ENCODE measurements around the gene CD53. TPM values are rescaled to one million over a fixed set of nuclear protein-coding genes. Genes with fewer than 3 reads are reported as not detected.
A peak's percentile ranks its signal among the peaks of the same experiment; 100 is the strongest.
"Not testable (repeated sequence)": the region's sequence is repeated elsewhere in the genome, so short reads cannot be mapped to it uniquely, and the experiment has no call there.

The CD53 gene
- 100 to 1,000 TPM; 190 to 194 TPM for total RNA-seq
- 1,104 TPM for polyA plus RNA-seq

- Histone ChIP-seq H3K27me3 (ENCODE audit: insufficient read depth, low read length, poor library complexity, severe bottlenecking) (no peaks in the 10 kb centered on the region), H3K9me3 (ENCODE audit: low read length) (no peaks in the 10 kb centered on the region), H3K4me3 (ENCODE audit: low read length) (peak within 1 kb of the TSS; percentile 94), H3K36me3 (ENCODE audit: insufficient read depth, low read length) (peaks cover 4% of the 10 kb centered on the region), H3K4me1 (ENCODE audit: insufficient read depth, low read length) (peaks cover 45% of the 10 kb centered on the region), H3K27ac (ENCODE audit: low read depth, low read length) (peak within 1 kb of the TSS; percentile 95)
- H3K4me1 Mint-ChIP-seq = peaks cover 59 to 64% (median 60%) of the 10 kb centered on the region in 3 donors
- POLR2A ChIA-PET = interaction anchor here (1.0 to 2.4 kb wide), 8 partner anchors 8 to 91 kb away, joined by 3 to 13 read pairs (median 4); partner anchors contain the start of gene LRIF1
- CTCF ChIA-PET = interaction anchor here (0.7 to 1.9 kb wide), 6 partner anchors 17 to 92 kb away, joined by 3 to 6 read pairs (median 3); partner anchors contain the start of gene LRIF1
- peak within 1 kb of the TSS; percentile 94 to 99 (median 98) for H3K27ac Mint-ChIP-seq
- peaks cover 9 to 42% (median 11%) of the 10 kb centered on the region in 3 donors for H3K36me3 Mint-ChIP-seq
- peaks cover 0 to 1% (median 0%) of the 10 kb centered on the region in 5 donors for H3K9me3 Mint-ChIP-seq
- peak; percentile 26 to 84 (median 72) for DNase-seq
- peak within 1 kb of the TSS; percentile 97 to 99 (median 99) for H3K4me3 Mint-ChIP-seq
- H3K27me3 Mint-ChIP-seq = no peaks in the 10 kb centered on the region
Observed at GRCh38 chr1:110872745-110873720, at the start of gene CD53. CD53 (plus strand) TSS chr1:110873148; CDS start chr1:110891409, 18,261 bp downstream.

- Histone ChIP-seq H3K4me3 (ENCODE audit: low read length) (no peak overlapping the region), H3K4me1 (ENCODE audit: insufficient read depth, low read length) (no peaks in the 10 kb centered on the region), H3K9me3 (ENCODE audit: low read length) (no peaks in the 10 kb centered on the region), H3K27ac (ENCODE audit: low read depth, low read length) (no peak overlapping the region), H3K27me3 (ENCODE audit: insufficient read depth, low read length, poor library complexity, severe bottlenecking) (no peaks in the 10 kb centered on the region), H3K36me3 (ENCODE audit: insufficient read depth, low read length) (no peaks in the 10 kb centered on the region)
- CTCF ChIA-PET = interaction anchor here (1.2 to 1.3 kb wide), 2 partner anchors 37 to 41 kb away, joined by 4 to 5 read pairs; no protein-coding TSS in a partner anchor
- peaks cover 0 to 4% (median 0%) of the 10 kb centered on the region in 5 donors for H3K9me3 Mint-ChIP-seq
- peaks cover 0 to 7% of the 10 kb centered on the region in 2 donors for H3K27me3 Mint-ChIP-seq
- POLR2A ChIA-PET = no interaction called here
- no peaks in the 10 kb centered on the region for H3K4me1 Mint-ChIP-seq
- no peak for DNase-seq
- H3K27ac Mint-ChIP-seq = no peak overlapping the region
- peaks cover 0 to 12% (median 0%) of the 10 kb centered on the region in 3 donors for H3K36me3 Mint-ChIP-seq
- no peak overlapping the region for H3K4me3 Mint-ChIP-seq
Observed at GRCh38 chr1:110824192-110824591, 48.8 kb upstream of the CD53 start.

- Histone ChIP-seq H3K27ac (ENCODE audit: low read depth, low read length) (no peak overlapping the region), H3K4me3 (ENCODE audit: low read length) (no peak overlapping the region), H3K9me3 (ENCODE audit: low read length) (no peaks in the 10 kb centered on the region), H3K36me3 (ENCODE audit: insufficient read depth, low read length) (no peaks in the 10 kb centered on the region), H3K27me3 (ENCODE audit: insufficient read depth, low read length, poor library complexity, severe bottlenecking) (no peaks in the 10 kb centered on the region), H3K4me1 (ENCODE audit: insufficient read depth, low read length) (no peaks in the 10 kb centered on the region)
- POLR2A ChIA-PET = interaction anchor here (0.9 to 2.0 kb wide), 2 partner anchors 43 to 134 kb away, joined by 3 to 8 read pairs; no protein-coding TSS in a partner anchor
- Mint-ChIP-seq H3K27me3 (peaks cover 4 to 11% of the 10 kb centered on the region in 2 donors), H3K9me3 (peaks cover 0 to 3% (median 0%) of the 10 kb centered on the region in 5 donors), H3K4me3 (no peak overlapping the region), H3K27ac (no peak overlapping the region), H3K4me1 (peaks cover 6 to 9% (median 7%) of the 10 kb centered on the region in 3 donors), H3K36me3 (peaks cover 0 to 3% (median 3%) of the 10 kb centered on the region in 3 donors)
- CTCF ChIA-PET = interaction anchor here (0.6 to 3.4 kb wide), 11 partner anchors 15 to 275 kb away, joined by 3 to 29 read pairs (median 4); no protein-coding TSS in a partner anchor
- DNase-seq = peak in 3 of 5 donors; percentile 45 to 53 (median 49)
Observed at GRCh38 chr1:110829955-110830553, 42.9 kb upstream of the CD53 start.

DNA sequence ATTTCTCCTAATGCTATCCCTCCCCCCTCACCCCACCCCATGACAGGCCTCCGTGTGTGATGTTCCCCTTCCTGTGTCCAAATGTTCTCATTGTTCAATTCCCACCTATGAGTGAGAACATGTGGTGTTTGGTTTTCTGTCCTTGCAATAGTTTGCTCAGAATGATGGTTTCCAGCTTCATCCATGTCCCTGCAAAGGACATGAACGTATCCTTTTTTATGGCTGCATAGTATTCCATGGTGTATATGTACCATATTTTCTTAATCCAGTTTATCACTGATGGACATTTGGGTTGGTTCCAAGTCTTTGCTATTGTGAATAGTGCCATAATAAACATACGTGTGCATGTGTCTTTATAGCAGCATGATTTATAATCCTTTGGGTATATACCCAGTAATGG lies 39.2 kb upstream of the CD53 start:
- H3K9me3 ChIP-seq (ENCODE audit: low read length); H3K4me1 ChIP-seq (ENCODE audit: insufficient read depth, low read length); H3K27me3 ChIP-seq (ENCODE audit: insufficient read depth, low read length, poor library complexity, severe bottlenecking); H3K4me3 Mint-ChIP-seq; H3K27ac Mint-ChIP-seq; H3K36me3 Mint-ChIP-seq; H3K27ac ChIP-seq (ENCODE audit: low read depth, low read length); H3K36me3 ChIP-seq (ENCODE audit: insufficient read depth, low read length); DNase-seq; H3K4me3 ChIP-seq (ENCODE audit: low read length); H3K9me3 Mint-ChIP-seq; POLR2A ChIA-PET: not testable (repeated sequence)
- Mint-ChIP-seq H3K27me3 (peaks cover 8 to 17% of the 10 kb centered on the region in 2 donors), H3K4me1 (peaks cover 7 to 15% (median 8%) of the 10 kb centered on the region in 3 donors)
- CTCF ChIA-PET = interaction anchor here (0.8 kb wide), 1 partner anchor 158 kb away, joined by 3 read pairs; no protein-coding TSS in a partner anchor

- ChIA-PET POLR2A (interaction anchor here (0.6 kb wide), 1 partner anchor 10 kb away, joined by 4 read pairs; no protein-coding TSS in a partner anchor), CTCF (interaction anchor here (1.3 kb wide), 1 partner anchor 18 kb away, joined by 4 read pairs; no protein-coding TSS in a partner anchor)
- Histone ChIP-seq H3K4me1 (ENCODE audit: insufficient read depth, low read length) (no peaks in the 10 kb centered on the region), H3K36me3 (ENCODE audit: insufficient read depth, low read length) (no peaks in the 10 kb centered on the region), H3K27ac (ENCODE audit: low read depth, low read length) (no peak overlapping the region), H3K27me3 (ENCODE audit: insufficient read depth, low read length, poor library complexity, severe bottlenecking) (no peaks in the 10 kb centered on the region), H3K9me3 (ENCODE audit: low read length) (no peaks in the 10 kb centered on the region), H3K4me3 (ENCODE audit: low read length) (no peak overlapping the region)
- Mint-ChIP-seq H3K4me3 (no peak overlapping the region), H3K36me3 (peaks cover 0 to 13% (median 0%) of the 10 kb centered on the region in 3 donors), H3K4me1 (peaks cover 0 to 3% (median 0%) of the 10 kb centered on the region in 3 donors), H3K9me3 (no peaks in the 10 kb centered on the region), H3K27ac (no peak overlapping the region), H3K27me3 (peaks cover 5 to 11% of the 10 kb centered on the region in 2 donors)
- no peak for DNase-seq
Observed at GRCh38 chr1:110846861-110847260, 26.1 kb upstream of the CD53 start.

DNA sequence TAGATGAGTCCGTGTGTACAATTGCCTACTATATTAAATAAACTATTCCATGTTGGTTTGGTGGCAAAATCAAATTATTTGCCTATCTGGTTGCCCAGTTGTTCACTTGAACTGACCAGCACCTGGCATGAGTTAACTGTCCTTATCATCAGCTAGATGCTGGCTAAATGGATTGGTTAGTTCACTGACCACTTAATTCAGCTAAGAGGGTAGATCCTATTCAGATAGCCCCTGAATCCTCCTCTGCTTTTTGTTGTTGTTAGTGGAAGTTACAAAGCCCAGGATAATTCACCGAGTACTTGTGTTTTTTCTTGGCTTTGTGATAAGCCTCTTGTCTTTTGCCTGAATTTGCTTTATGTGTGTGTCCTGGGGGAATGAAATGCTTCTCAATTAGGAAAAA lies 22.8 kb upstream of the CD53 start:
- no peak for DNase-seq
- Histone ChIP-seq H3K27ac (ENCODE audit: low read depth, low read length) (no peak overlapping the region), H3K27me3 (ENCODE audit: insufficient read depth, low read length, poor library complexity, severe bottlenecking) (no peaks in the 10 kb centered on the region), H3K4me3 (ENCODE audit: low read length) (no peak overlapping the region), H3K4me1 (ENCODE audit: insufficient read depth, low read length) (no peaks in the 10 kb centered on the region), H3K9me3 (ENCODE audit: low read length) (no peaks in the 10 kb centered on the region), H3K36me3 (ENCODE audit: insufficient read depth, low read length) (no peaks in the 10 kb centered on the region)
- peaks cover 0 to 3% (median 0%) of the 10 kb centered on the region in 3 donors for H3K4me1 Mint-ChIP-seq
- ChIA-PET CTCF (interaction anchor here (1.3 kb wide), 1 partner anchor 63 kb away, joined by 4 read pairs; no protein-coding TSS in a partner anchor), POLR2A (no interaction called here)
- H3K36me3 Mint-ChIP-seq = peaks cover 0 to 5% (median 0%) of the 10 kb centered on the region in 3 donors
- no peak overlapping the region for H3K4me3 Mint-ChIP-seq
- H3K27me3 Mint-ChIP-seq = peaks cover 5 to 12% of the 10 kb centered on the region in 2 donors
- no peak overlapping the region for H3K27ac Mint-ChIP-seq
- H3K9me3 Mint-ChIP-seq = no peaks in the 10 kb centered on the region

DNA sequence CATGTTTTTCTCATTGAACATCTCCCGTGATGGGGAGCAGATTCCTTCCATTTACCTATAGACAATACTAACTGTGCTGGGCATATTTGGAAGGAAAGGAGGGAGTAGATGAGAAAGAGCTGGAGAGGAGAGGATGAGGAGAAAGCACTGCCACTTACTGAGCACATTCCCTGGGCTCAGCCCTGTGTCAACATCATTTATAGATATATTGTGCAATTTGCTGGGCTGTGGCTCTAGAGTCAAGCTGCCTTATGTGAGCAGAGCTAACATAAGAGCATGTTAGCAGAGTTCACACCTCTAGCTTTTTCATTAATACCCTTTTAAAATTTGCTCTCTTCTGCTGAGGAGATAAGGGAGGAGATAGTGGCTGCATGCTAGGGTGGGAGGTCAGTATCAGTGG lies 22.3 kb upstream of the CD53 start:
- Mint-ChIP-seq H3K36me3 (peaks cover 0 to 5% (median 0%) of the 10 kb centered on the region in 3 donors), H3K9me3 (no peaks in the 10 kb centered on the region), H3K27me3 (peaks cover 5 to 12% of the 10 kb centered on the region in 2 donors), H3K27ac (no peak overlapping the region), H3K4me3 (no peak overlapping the region), H3K4me1 (peaks cover 0 to 3% (median 0%) of the 10 kb centered on the region in 3 donors)
- Histone ChIP-seq H3K4me1 (ENCODE audit: insufficient read depth, low read length) (no peaks in the 10 kb centered on the region), H3K36me3 (ENCODE audit: insufficient read depth, low read length) (no peaks in the 10 kb centered on the region), H3K27me3 (ENCODE audit: insufficient read depth, low read length, poor library complexity, severe bottlenecking) (no peaks in the 10 kb centered on the region), H3K27ac (ENCODE audit: low read depth, low read length) (no peak overlapping the region), H3K9me3 (ENCODE audit: low read length) (no peaks in the 10 kb centered on the region), H3K4me3 (ENCODE audit: low read length) (no peak overlapping the region)
- ChIA-PET POLR2A (no interaction called here), CTCF (interaction anchor here (1.3 kb wide), 1 partner anchor 63 kb away, joined by 4 read pairs; no protein-coding TSS in a partner anchor)
- DNase-seq = no peak
